Smooth muscle cell (in vitro differentiated cells): ENCODE data around the gene FADD. TPM values are rescaled to one million over a fixed set of nuclear protein-coding genes. Genes with fewer than 3 reads are reported as not detected.

ENCODE experiments used
- DNase-seq: peaks from one replicate; lab custom pipeline; 2025; ENCODE audit not compliant: unreplicated experiment; lab: John Stamatoyannopoulos, UW
- H2AFZ ChIP-seq: fragments of 200-600 bp; sonication (generic); 2 replicates; pipeline ENCODE4 v1.6.0; 2016; ENCODE audit warnings: antibody characterized with exemption, low read depth, mild to moderate bottlenecking
- H3F3A ChIP-seq: fragments of 200-600 bp; sonication (generic); 2 replicates; pipeline ENCODE4 v1.6.0; 2017; ENCODE audit warnings: antibody characterized with exemption, low read depth
- H3K27ac ChIP-seq: fragments of 200-600 bp; sonication (generic); 2 replicates; pipeline ENCODE4 v1.5.1; 2016; ENCODE audit warnings: low read depth, mild to moderate bottlenecking
- H3K27me3 ChIP-seq: fragments of 200-600 bp; sonication (generic); 2 replicates; pipeline ENCODE4 v1.6.1; 2016; ENCODE audit warnings: low read depth, mild to moderate bottlenecking
- H3K36me3 ChIP-seq: fragments of 200-600 bp; sonication (generic); 2 replicates; pipeline ENCODE4 v1.5.1; 2016; ENCODE audit warnings: low read depth
- H3K4me1 ChIP-seq: fragments of 200-600 bp; sonication (generic); 2 replicates; pipeline ENCODE4 v1.5.1; 2016; ENCODE audit warnings: low read depth
- H3K4me2 ChIP-seq: fragments of 200-600 bp; sonication (generic); 2 replicates; pipeline ENCODE4 v1.6.0; 2016; ENCODE audit warnings: mild to moderate bottlenecking
- H3K4me3 ChIP-seq: fragments of 200-600 bp; sonication (generic); 2 replicates; pipeline ENCODE4 v1.5.1; 2016; ENCODE audit warnings: mild to moderate bottlenecking
- H3K79me2 ChIP-seq: fragments of 200-600 bp; sonication (generic); 2 replicates; pipeline ENCODE4 v1.6.0; 2016; ENCODE audit warnings: low read depth, mild to moderate bottlenecking
- H3K9ac ChIP-seq: fragments of 200-600 bp; sonication (generic); 2 replicates; pipeline ENCODE4 v1.6.0; 2016; ENCODE audit warnings: low read depth
- H3K9me3 ChIP-seq: fragments of 200-600 bp; sonication (generic); replicated peaks from 2 replicates; pipeline ENCODE4 v1.5.1; 2016; ENCODE audit warnings: low read depth
- H4K20me1 ChIP-seq: fragments of 200-600 bp; sonication (generic); 2 replicates; pipeline ENCODE4 v1.6.0; 2016; ENCODE audit warnings: low read depth
- CTCF ChIP-seq: fragments of 200-600 bp; sonication (generic); IDR thresholded peaks from 2 replicates; pipeline ENCODE4 v1.5.1; 2017; ENCODE audit warnings: borderline replicate concordance, mild to moderate bottlenecking, antibody characterized with exemption; ENCODE audit not compliant: insufficient read depth, poor library complexity, severe bottlenecking
- WGBS: methylation state at CpG from one replicate; pipeline ENCODE4 v1.1.7; 2016; ENCODE audit warnings: low lambda C conversion rate; 5-methylcytosine and 5-hydroxymethylcytosine counted together
- polyA plus RNA-seq: library from polyadenylated mRNA; unstranded; fragments of >200 nt; fragmentation: Nextera tagmentation; extraction: Ambion mirVana; gene quantifications from 2 replicates; pipeline ENCODE4 v1.2.1, GENCODE V29; 2016
- total RNA-seq: library from RNA; depleted of rRNA; stranded (reverse); fragments of >200 nt; gene quantifications from 2 replicates; pipeline ENCODE4 v1.2.3, GENCODE V29; 2014

FADD gene
- total and polyA plus RNA-seq, 2 experiments from 2014 or later: 22.2 to 41.3 TPM

GRCh38 chr11:70226967-70227366 is 23.9 kb downstream of the FADD start:
- H2AFZ ChIP-seq: no peak overlapping the region
- no peaks in the 10 kb centered on the region for H3K27me3 ChIP-seq
- no peaks in the 10 kb centered on the region for H3K79me2 ChIP-seq
- H3K27ac ChIP-seq: no peak overlapping the region
- no peak overlapping the region for H3K9ac ChIP-seq
- no peaks in the 10 kb centered on the region for H3K4me1 ChIP-seq
- no peaks in the 10 kb centered on the region for H3K9me3 ChIP-seq
- no peak for TF ChIP-seq CTCF
- no peaks in the 10 kb centered on the region for H3K36me3 ChIP-seq
- H3F3A ChIP-seq: no peaks in the 10 kb centered on the region
- 62% methylated on average over 9 of the region's 9 CpGs for WGBS
- H3K4me3 ChIP-seq: no peak overlapping the region
- no peak overlapping the region for H3K4me2 ChIP-seq
- no peaks in the 10 kb centered on the region for H4K20me1 ChIP-seq
- DNase-seq: no peak

GRCh38 chr11:70229737-70230136 is 26.6 kb downstream of the FADD start:
- 87% methylated on average over 10 of the region's 10 CpGs for WGBS
- no peaks in the 10 kb centered on the region for H3K9me3 ChIP-seq
- H3K4me3 ChIP-seq: no peak overlapping the region
- H3K36me3 ChIP-seq: no peaks in the 10 kb centered on the region
- no peak overlapping the region for H2AFZ ChIP-seq
- no peak for DNase-seq
- no peaks in the 10 kb centered on the region for H3K79me2 ChIP-seq
- H3K27ac ChIP-seq: no peak overlapping the region
- TF ChIP-seq CTCF: no peak
- H3F3A ChIP-seq: no peaks in the 10 kb centered on the region
- H3K27me3 ChIP-seq: no peaks in the 10 kb centered on the region
- H3K4me1 ChIP-seq: no peaks in the 10 kb centered on the region
- no peaks in the 10 kb centered on the region for H4K20me1 ChIP-seq
- no peak overlapping the region for H3K9ac ChIP-seq
- no peak overlapping the region for H3K4me2 ChIP-seq

- Histone ChIP-seq H3K9ac (no peak overlapping the region), H2AFZ (no peak overlapping the region), H4K20me1 (no peaks in the 10 kb centered on the region), H3K4me3 (no peak overlapping the region), H3K36me3 (no peaks in the 10 kb centered on the region), H3K27ac (no peak overlapping the region), H3K27me3 (no peaks in the 10 kb centered on the region), H3K4me2 (no peak overlapping the region), H3F3A (no peaks in the 10 kb centered on the region), H3K9me3 (no peaks in the 10 kb centered on the region), H3K79me2 (no peaks in the 10 kb centered on the region), H3K4me1 (no peaks in the 10 kb centered on the region)
- TF ChIP-seq CTCF: no peak
- WGBS: 82% methylated on average over 8 of the region's 8 CpGs
- no peak for DNase-seq
Observed at GRCh38 chr11:70230151-70230839, 27.2 kb downstream of the FADD start.
